Measurements from ENCODE around the gene DCBLD1. TPM values are rescaled to one million over a fixed set of nuclear protein-coding genes. Genes with fewer than 3 reads are reported as not detected.

The DCBLD1 gene
- total and polyA plus RNA-seq, 2 of the 13 experiments (the other 11 are each of a cell fraction or from before 2014, with no cell fraction given): 23.2 to 41.5 TPM

DNA sequence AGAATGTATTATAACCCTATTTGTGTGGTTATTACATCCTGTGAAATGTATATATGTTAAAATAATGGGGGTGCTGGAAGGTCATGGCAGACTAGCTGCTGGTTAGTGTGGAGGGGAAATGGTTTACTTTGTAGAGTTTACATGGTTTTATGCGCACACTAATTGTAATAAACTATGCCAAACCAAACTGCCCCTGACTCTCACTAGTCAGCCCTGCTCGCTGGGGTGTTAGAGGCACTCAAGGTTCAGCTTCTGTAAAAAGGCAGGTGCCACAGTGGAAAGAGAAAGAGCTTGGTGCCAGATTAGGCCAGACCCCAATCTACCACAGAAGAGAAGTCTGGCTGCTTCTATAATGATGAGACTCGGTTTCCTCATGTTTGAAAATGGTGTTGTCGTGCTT is 67.1 kb downstream of the DCBLD1 start:
- Histone ChIP-seq H2AFZ (ENCODE audit: low read length) (no peak overlapping the region), H3K4me3 (replicated peaks in 1 of 3; ENCODE audit: insufficient read depth in 1 of 3, low read depth in 2 of 3, low read length in 3 of 3) (no peak overlapping the region), H3K27me3 (ENCODE audit: control insufficient read depth in 1 of 2, insufficient read depth in 2 of 2, low read length in 2 of 2) (no peaks in the 10 kb centered on the region), H3K36me3 (replicated peaks in 1 of 2; ENCODE audit: control insufficient read depth in 1 of 2, insufficient read depth in 2 of 2, low read length in 2 of 2) (peaks cover 18 to 32% of the 10 kb centered on the region in 2 experiments), H4K20me1 (ENCODE audit: insufficient read depth, low read length) (no peaks in the 10 kb centered on the region), H3K4me2 (ENCODE audit: low read depth, low read length) (no peak overlapping the region), H3K4me1 (ENCODE audit: insufficient read depth, low read length) (peaks cover 27% of the 10 kb centered on the region), H3K27ac (ENCODE audit: extremely low read length, insufficient read depth, low read length) (no peak overlapping the region), H3K79me2 (ENCODE audit: insufficient read depth, low read length) (no peaks in the 10 kb centered on the region), H3K9me3 (ENCODE audit: low read length) (no peaks in the 10 kb centered on the region), H3K9ac (ENCODE audit: insufficient read depth, low read depth, low read length) (no peak overlapping the region)
- POLR2A ChIA-PET: interaction anchor here (1.7 kb wide), 1 partner anchor 67 kb away, joined by 8 read pairs; the partner anchor contains the start of gene DCBLD1
- no TSS peak for BruUV-seq (replicated peaks)
- intact Hi-C loops (cut with micrococcal nuclease; ENCODE audit: unreplicated experiment): no loop called here
- no peak for FAIRE-seq
- no peak for ATAC-seq
- in situ Hi-C loops (cut with HindIII; ENCODE audit: extremely low pct_ligation_motif_present, low pct_unique_long_range_greater_than_20kb): loop anchor here (5.0 kb wide), 1 partner anchor 67 kb away; the partner anchor contains the start of gene DCBLD1
- TF ChIP-seq RNF2 (conservative IDR thresholded peaks at IDR 0.05; ENCODE audit: low read depth): no peak
- no peak for TF ChIP-seq ZKSCAN1 (IDR thresholded peaks at IDR 0.05; ENCODE audit: low read length)
- no peak for TF ChIP-seq ZBTB21 (CRISPR knock-in tag; IDR thresholded peaks at IDR 0.05)
- no peak for TF ChIP-seq ZNF780A (CRISPR knock-in tag; IDR thresholded peaks at IDR 0.05)
- TF ChIP-seq, protein P1, sequence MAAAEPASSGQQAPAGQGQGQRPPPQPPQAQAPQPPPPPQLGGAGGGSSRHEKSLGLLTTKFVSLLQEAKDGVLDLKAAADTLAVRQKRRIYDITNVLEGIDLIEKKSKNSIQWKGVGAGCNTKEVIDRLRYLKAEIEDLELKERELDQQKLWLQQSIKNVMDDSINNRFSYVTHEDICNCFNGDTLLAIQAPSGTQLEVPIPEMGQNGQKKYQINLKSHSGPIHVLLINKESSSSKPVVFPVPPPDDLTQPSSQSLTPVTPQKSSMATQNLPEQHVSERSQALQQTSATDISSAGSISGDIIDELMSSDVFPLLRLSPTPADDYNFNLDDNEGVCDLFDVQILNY (CRISPR knock-in tag; conservative IDR thresholded peaks at IDR 0.05): no peak
- no peak for TF ChIP-seq TBX2 (CRISPR knock-in tag; IDR thresholded peaks at IDR 0.05; ENCODE audit: borderline replicate concordance)
- TF ChIP-seq, protein P2, sequence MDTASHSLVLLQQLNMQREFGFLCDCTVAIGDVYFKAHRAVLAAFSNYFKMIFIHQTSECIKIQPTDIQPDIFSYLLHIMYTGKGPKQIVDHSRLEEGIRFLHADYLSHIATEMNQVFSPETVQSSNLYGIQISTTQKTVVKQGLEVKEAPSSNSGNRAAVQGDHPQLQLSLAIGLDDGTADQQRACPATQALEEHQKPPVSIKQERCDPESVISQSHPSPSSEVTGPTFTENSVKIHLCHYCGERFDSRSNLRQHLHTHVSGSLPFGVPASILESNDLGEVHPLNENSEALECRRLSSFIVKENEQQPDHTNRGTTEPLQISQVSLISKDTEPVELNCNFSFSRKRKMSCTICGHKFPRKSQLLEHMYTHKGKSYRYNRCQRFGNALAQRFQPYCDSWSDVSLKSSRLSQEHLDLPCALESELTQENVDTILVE (CRISPR knock-in tag; IDR thresholded peaks at IDR 0.05): no peak
- TF ChIP-seq RARA (CRISPR knock-in tag; IDR thresholded peaks at IDR 0.05): no peak
- no peak for TF ChIP-seq ZNF331 (CRISPR knock-in tag; IDR thresholded peaks at IDR 0.05)
- TF ChIP-seq MYNN (CRISPR knock-in tag; IDR thresholded peaks at IDR 0.05; ENCODE audit: low read depth): no peak
- TF ChIP-seq, protein P3, sequence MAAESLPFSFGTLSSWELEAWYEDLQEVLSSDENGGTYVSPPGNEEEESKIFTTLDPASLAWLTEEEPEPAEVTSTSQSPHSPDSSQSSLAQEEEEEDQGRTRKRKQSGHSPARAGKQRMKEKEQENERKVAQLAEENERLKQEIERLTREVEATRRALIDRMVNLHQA (CRISPR knock-in tag; IDR thresholded peaks at IDR 0.05): no peak
- TF ChIP-seq, protein P4, sequence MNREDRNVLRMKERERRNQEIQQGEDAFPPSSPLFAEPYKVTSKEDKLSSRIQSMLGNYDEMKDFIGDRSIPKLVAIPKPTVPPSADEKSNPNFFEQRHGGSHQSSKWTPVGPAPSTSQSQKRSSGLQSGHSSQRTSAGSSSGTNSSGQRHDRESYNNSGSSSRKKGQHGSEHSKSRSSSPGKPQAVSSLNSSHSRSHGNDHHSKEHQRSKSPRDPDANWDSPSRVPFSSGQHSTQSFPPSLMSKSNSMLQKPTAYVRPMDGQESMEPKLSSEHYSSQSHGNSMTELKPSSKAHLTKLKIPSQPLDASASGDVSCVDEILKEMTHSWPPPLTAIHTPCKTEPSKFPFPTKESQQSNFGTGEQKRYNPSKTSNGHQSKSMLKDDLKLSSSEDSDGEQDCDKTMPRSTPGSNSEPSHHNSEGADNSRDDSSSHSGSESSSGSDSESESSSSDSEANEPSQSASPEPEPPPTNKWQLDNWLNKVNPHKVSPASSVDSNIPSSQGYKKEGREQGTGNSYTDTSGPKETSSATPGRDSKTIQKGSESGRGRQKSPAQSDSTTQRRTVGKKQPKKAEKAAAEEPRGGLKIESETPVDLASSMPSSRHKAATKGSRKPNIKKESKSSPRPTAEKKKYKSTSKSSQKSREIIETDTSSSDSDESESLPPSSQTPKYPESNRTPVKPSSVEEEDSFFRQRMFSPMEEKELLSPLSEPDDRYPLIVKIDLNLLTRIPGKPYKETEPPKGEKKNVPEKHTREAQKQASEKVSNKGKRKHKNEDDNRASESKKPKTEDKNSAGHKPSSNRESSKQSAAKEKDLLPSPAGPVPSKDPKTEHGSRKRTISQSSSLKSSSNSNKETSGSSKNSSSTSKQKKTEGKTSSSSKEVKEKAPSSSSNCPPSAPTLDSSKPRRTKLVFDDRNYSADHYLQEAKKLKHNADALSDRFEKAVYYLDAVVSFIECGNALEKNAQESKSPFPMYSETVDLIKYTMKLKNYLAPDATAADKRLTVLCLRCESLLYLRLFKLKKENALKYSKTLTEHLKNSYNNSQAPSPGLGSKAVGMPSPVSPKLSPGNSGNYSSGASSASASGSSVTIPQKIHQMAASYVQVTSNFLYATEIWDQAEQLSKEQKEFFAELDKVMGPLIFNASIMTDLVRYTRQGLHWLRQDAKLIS (CRISPR knock-in tag; IDR thresholded peaks at IDR 0.05): no peak
- no peak for TF ChIP-seq ZNF468 (CRISPR knock-in tag; IDR thresholded peaks at IDR 0.05)
- no peak for TF ChIP-seq ZKSCAN8 (CRISPR knock-in tag; IDR thresholded peaks at IDR 0.05; ENCODE audit: borderline replicate concordance)
- CTCF ChIA-PET (ENCODE audit: low intra/inter-chr PET ratio, low total read pairs): no interaction called here
- 98% methylated on average over 4 of the region's 4 CpGs for WGBS (ENCODE audit: low lambda C conversion rate)
- no peak for DNase-seq (ENCODE audit: low spot score)
